ENCODE measurements around the gene BARHL2. TPM values are rescaled to one million over a fixed set of nuclear protein-coding genes. Genes with fewer than 3 reads are reported as not detected.

Gene BARHL2
- total RNA-seq, 1 experiment from 2014 or later = not detected

- CTCF ChIA-PET = interaction anchor here (0.8 kb wide), 1 partner anchor 595 kb away, joined by 3 read pairs; no protein-coding TSS in a partner anchor
- Mint-ChIP-seq H3K27me3 (ENCODE audit: unreplicated experiment) (peaks cover 88% of the 10 kb centered on the region), H3K9me3 (ENCODE audit: low read depth, unreplicated experiment) (no peaks in the 10 kb centered on the region), H3K4me3 (ENCODE audit: low read depth, unreplicated experiment) (peak overlapping the region; percentile 65), H3K27ac (ENCODE audit: unreplicated experiment) (no peak overlapping the region), H3K36me3 (ENCODE audit: insufficient read depth, unreplicated experiment) (no peaks in the 10 kb centered on the region), H3K4me1 (ENCODE audit: low read depth, unreplicated experiment) (no peaks in the 10 kb centered on the region)
- TF ChIP-seq CTCF (IDR thresholded peaks at IDR 0.05; ENCODE audit: unreplicated experiment) = no peak
- DNase-seq = peak; percentile 75
- intact Hi-C loops (cut with micrococcal nuclease; ENCODE audit: unreplicated experiment) = no loop called here
- BruUV-seq (replicated peaks) = no TSS peak
These were observed 9.8 kb downstream of the BARHL2 start for GRCh38 chr1:90707363-90707710.

DNA sequence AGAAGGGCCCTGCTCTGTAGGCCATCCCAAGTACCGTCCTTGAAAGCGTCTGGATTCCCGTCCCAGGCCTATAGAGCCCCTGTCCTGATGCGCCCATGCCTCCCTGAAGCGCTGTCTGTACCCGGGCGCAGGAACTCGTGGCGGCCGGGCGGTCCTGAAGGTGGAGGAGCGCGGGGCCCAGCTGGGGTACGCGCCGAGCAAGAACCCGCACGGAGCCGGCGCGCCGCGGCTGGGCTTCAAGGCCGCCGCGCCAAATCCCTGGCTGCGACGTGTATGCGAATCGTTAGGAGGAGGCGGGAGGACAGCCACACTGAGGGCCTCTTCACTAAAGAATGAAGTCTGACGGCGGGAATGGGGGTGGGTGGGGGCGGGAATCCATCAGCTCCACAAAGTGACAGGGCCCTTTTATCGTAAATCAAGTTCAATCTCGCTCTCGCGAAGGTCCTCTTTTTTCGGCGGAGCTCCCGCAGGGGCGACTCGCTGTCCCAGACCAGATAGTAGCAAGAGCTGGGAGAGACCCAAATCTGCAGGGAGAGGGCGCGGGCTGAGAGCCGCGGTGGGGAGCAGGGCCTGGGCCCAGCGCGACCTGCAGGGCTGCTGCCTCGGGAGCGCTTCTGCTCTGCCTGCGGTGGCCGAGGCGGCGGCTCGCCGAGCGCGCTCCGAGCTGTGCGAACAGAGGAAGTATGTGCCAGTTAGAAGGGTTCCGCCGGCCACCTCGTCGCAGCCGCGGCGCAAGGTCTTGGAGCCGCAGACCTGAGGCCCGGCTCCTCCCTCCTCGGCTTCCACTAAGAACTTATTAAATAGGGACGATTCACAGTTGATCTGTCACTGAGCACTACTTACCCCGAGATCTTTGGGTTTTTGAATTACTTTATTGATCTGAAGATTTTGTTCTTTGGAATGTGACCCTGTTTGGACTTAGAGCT, 10.4 kb downstream of the BARHL2 start:
- DNase-seq = peak; percentile 40
- BruUV-seq (replicated peaks) = no TSS peak

GRCh38 chr1:90705956-90706355, 11.1 kb downstream of the BARHL2 start:
- Mint-ChIP-seq H3K27ac (ENCODE audit: unreplicated experiment) (no peak overlapping the region), H3K4me1 (ENCODE audit: low read depth, unreplicated experiment) (no peaks in the 10 kb centered on the region), H3K27me3 (ENCODE audit: unreplicated experiment) (peaks cover 88% of the 10 kb centered on the region), H3K9me3 (ENCODE audit: low read depth, unreplicated experiment) (no peaks in the 10 kb centered on the region), H3K4me3 (ENCODE audit: low read depth, unreplicated experiment) (peak overlapping the region; percentile 65), H3K36me3 (ENCODE audit: insufficient read depth, unreplicated experiment) (no peaks in the 10 kb centered on the region)
- CTCF ChIA-PET = no interaction called here
- TF ChIP-seq CTCF (IDR thresholded peaks at IDR 0.05; ENCODE audit: unreplicated experiment) = no peak
- intact Hi-C loops (cut with micrococcal nuclease; ENCODE audit: unreplicated experiment) = no loop called here
- no TSS peak for BruUV-seq (replicated peaks)
- DNase-seq = no peak

More for the DNA sequence above, 10.4 kb downstream of the BARHL2 start:
- no peaks in the 10 kb centered on the region for H3K4me1 Mint-ChIP-seq (ENCODE audit: low read depth, unreplicated experiment)
- H3K27me3 Mint-ChIP-seq (ENCODE audit: unreplicated experiment) = peaks cover 88% of the 10 kb centered on the region
- no peaks in the 10 kb centered on the region for H3K36me3 Mint-ChIP-seq (ENCODE audit: insufficient read depth, unreplicated experiment)
- H3K4me3 Mint-ChIP-seq (ENCODE audit: low read depth, unreplicated experiment) = peak overlapping the region; percentile 65
- CTCF ChIA-PET = interaction anchor here (0.8 kb wide), 1 partner anchor 594 kb away, joined by 3 read pairs; no protein-coding TSS in a partner anchor
- H3K27ac Mint-ChIP-seq (ENCODE audit: unreplicated experiment) = no peak overlapping the region
- no peak for TF ChIP-seq CTCF (IDR thresholded peaks at IDR 0.05; ENCODE audit: unreplicated experiment)
- intact Hi-C loops (cut with micrococcal nuclease; ENCODE audit: unreplicated experiment) = no loop called here
- no peaks in the 10 kb centered on the region for H3K9me3 Mint-ChIP-seq (ENCODE audit: low read depth, unreplicated experiment)

- Mint-ChIP-seq H3K4me1 (ENCODE audit: low read depth, unreplicated experiment) (no peaks in the 10 kb centered on the region), H3K27ac (ENCODE audit: unreplicated experiment) (no peak overlapping the region), H3K9me3 (ENCODE audit: low read depth, unreplicated experiment) (no peaks in the 10 kb centered on the region), H3K27me3 (ENCODE audit: unreplicated experiment) (peaks cover 76% of the 10 kb centered on the region), H3K4me3 (ENCODE audit: low read depth, unreplicated experiment) (no peak overlapping the region), H3K36me3 (ENCODE audit: insufficient read depth, unreplicated experiment) (no peaks in the 10 kb centered on the region)
- no peak for TF ChIP-seq CTCF (IDR thresholded peaks at IDR 0.05; ENCODE audit: unreplicated experiment)
- DNase-seq = no peak
- intact Hi-C loops (cut with micrococcal nuclease; ENCODE audit: unreplicated experiment) = no loop called here
- CTCF ChIA-PET = no interaction called here
- BruUV-seq (replicated peaks) = no TSS peak
These were observed 12.3 kb downstream of the BARHL2 start for GRCh38 chr1:90704817-90705216.

Data from Calu3 (cell line).